Prostate gland (tissue), 2 donors: ENCODE results near the gene POLG2. TPM values are rescaled to one million over a fixed set of nuclear protein-coding genes. Genes with fewer than 3 reads are reported as not detected.
"Not testable (repeated sequence)": the region's sequence is repeated elsewhere in the genome, so short reads cannot be mapped to it uniquely, and the experiment has no call there.

Experiments used
- DNase-seq: peaks from one replicate; pipeline ENCODE4 v3.0.0-alpha.2; 2019; ENCODE audit warnings: low spot score
- H3K27ac ChIP-seq, 2 donors: fragments of 200-600 bp; sonication (generic); 2 replicates each; pipeline ENCODE4 v1.5.1; 2017 to 2019
- H3K27me3 ChIP-seq: fragments of 200-600 bp; sonication (generic); replicated peaks from 2 replicates; pipeline ENCODE4 v1.5.1; 2019; ENCODE audit not compliant: insufficient read depth
- H3K36me3 ChIP-seq, 2 donors: fragments of 200-600 bp; sonication (generic); 1 replicate in 1 of 2; 2 replicates in 1 of 2; pipeline versions ENCODE4 v1.5.1 to v1.8.1; 2017 to 2019
- H3K4me1 ChIP-seq: fragments of 200-600 bp; sonication (generic); replicated peaks from 2 replicates; pipeline ENCODE4 v1.5.1; 2019
- H3K4me3 ChIP-seq, 2 donors: fragments of 200-600 bp; sonication (generic); 2 replicates each; pipeline ENCODE4 v1.5.1; 2017 to 2019
- H3K9me3 ChIP-seq: fragments of 200-600 bp; sonication (generic); 2 replicates; pipeline ENCODE4 v1.5.1; 2017
- CTCF ChIP-seq, 4 experiments: fragments of 200-600 bp in 2 of 4; fragments of 450-650 bp in 2 of 4; sonication (generic) in 2 of 4; IDR thresholded peaks; 1 replicate in 3 of 4; 2 replicates in 1 of 4; pipeline ENCODE4 v1.5.1; 2016 to 2019; ENCODE audit warnings: antibody characterized with exemption in 4 of 4, mild to moderate bottlenecking in 2 of 4, moderate library complexity in 2 of 4
- POLR2A ChIP-seq: fragments of 450-650 bp; IDR thresholded peaks from one replicate; pipeline ENCODE4 v1.6.1; 2016; ENCODE audit warnings: antibody characterized with exemption, mild to moderate bottlenecking
- POLR2AphosphoS5 ChIP-seq: sonication (generic); formaldehyde crosslinking; IDR thresholded peaks from one replicate; pipeline ENCODE4 v1.6.1; 2017; ENCODE audit warnings: antibody characterized with exemption
- WGBS: methylation state at CpG from one replicate; pipeline ENCODE4 v1.1.5; 2018; 5-methylcytosine and 5-hydroxymethylcytosine counted together
- intact Hi-C: fragments of 100-400 bp; cut with DNase I; formaldehyde crosslinking; loops from one replicate; pipeline ENCODE4 v1.14.2; 2022
- total RNA-seq, 2 donors: library from RNA; depleted of rRNA; stranded (reverse); fragments of >200 nt; gene quantifications; one replicate each; pipeline ENCODE4 v1.1.0, GENCODE V29; 2016

POLG2 gene
- total RNA-seq, 2 donors from 2014 or later = 5.3 to 9.7 TPM

GRCh38 chr17:64470625-64471024, 26.2 kb downstream of the POLG2 start:
- intact Hi-C loops = no loop called here
- no peak for DNase-seq
- H3K27me3 ChIP-seq = no peaks in the 10 kb centered on the region
- H3K4me1 ChIP-seq = no peaks in the 10 kb centered on the region
- H3K36me3 ChIP-seq = no peaks in the 10 kb centered on the region
- H3K4me3 ChIP-seq = no peak overlapping the region
- no peak overlapping the region for H3K27ac ChIP-seq
- H3K9me3 ChIP-seq = no peaks in the 10 kb centered on the region
- TF ChIP-seq POLR2A = no peak
- no peak for TF ChIP-seq POLR2AphosphoS5
- no peak for TF ChIP-seq CTCF (IDR thresholded peaks at IDR 0.05)
- WGBS = 62% methylated on average over 4 of the region's 4 CpGs

- H3K4me3 ChIP-seq, intact Hi-C loops, H3K4me1 ChIP-seq, H3K9me3 ChIP-seq, DNase-seq, H3K27me3 ChIP-seq, H3K27ac ChIP-seq, H3K36me3 ChIP-seq: not testable (repeated sequence)
- 81% methylated on average over 1 of the region's 1 CpG for WGBS
These were observed 30.0 kb downstream of the POLG2 start for GRCh38 chr17:64466834-64467233.

- H3K4me1 ChIP-seq = no peaks in the 10 kb centered on the region
- no peaks in the 10 kb centered on the region for H3K27me3 ChIP-seq
- no peak for DNase-seq
- TF ChIP-seq POLR2A (no peak), POLR2AphosphoS5 (no peak), CTCF (IDR thresholded peaks at IDR 0.05) (no peak)
- WGBS = 62% methylated on average over 9 of the region's 9 CpGs
- H3K36me3 ChIP-seq = no peaks in the 10 kb centered on the region
- no peak overlapping the region for H3K27ac ChIP-seq
- intact Hi-C loops = no loop called here
- no peak overlapping the region for H3K4me3 ChIP-seq
- H3K9me3 ChIP-seq = no peaks in the 10 kb centered on the region
These were observed 30.7 kb downstream of the POLG2 start for GRCh38 chr17:64466019-64466735.

- Histone ChIP-seq H3K9me3 (no peaks in the 10 kb centered on the region), H3K4me1 (no peaks in the 10 kb centered on the region), H3K27me3 (no peaks in the 10 kb centered on the region), H3K36me3 (no peaks in the 10 kb centered on the region), H3K4me3 (no peak overlapping the region), H3K27ac (no peak overlapping the region)
- 78% methylated on average over 6 of the region's 6 CpGs for WGBS
- intact Hi-C loops = no loop called here
- TF ChIP-seq CTCF (IDR thresholded peaks at IDR 0.05) (no peak), POLR2AphosphoS5 (no peak)
- no peak for DNase-seq
These were observed 35.1 kb downstream of the POLG2 start for GRCh38 chr17:64461788-64462187.

GRCh38 chr17:64460955-64461354, 35.9 kb downstream of the POLG2 start:
- no peak for DNase-seq
- Histone ChIP-seq H3K9me3 (no peaks in the 10 kb centered on the region), H3K36me3 (no peaks in the 10 kb centered on the region), H3K4me1 (no peaks in the 10 kb centered on the region), H3K27me3 (no peaks in the 10 kb centered on the region), H3K27ac (no peak overlapping the region), H3K4me3 (no peak overlapping the region)
- intact Hi-C loops = no loop called here
- TF ChIP-seq POLR2A (no peak), POLR2AphosphoS5 (no peak), CTCF (IDR thresholded peaks at IDR 0.05) (no peak)
- 68% methylated on average over 8 of the region's 8 CpGs for WGBS

GRCh38 chr17:64459818-64460217, 37.0 kb downstream of the POLG2 start:
- DNase-seq, H3K27me3 ChIP-seq, H3K9me3 ChIP-seq, H3K27ac ChIP-seq, H3K4me3 ChIP-seq, intact Hi-C loops, H3K4me1 ChIP-seq, H3K36me3 ChIP-seq: not testable (repeated sequence)
- WGBS = 99% methylated on average over 7 of the region's 7 CpGs
